Liver (tissue), 3 donors: ENCODE results near the gene TIE1.

Experiments
- ATF3 ChIP-seq: IDR thresholded peaks from 2 replicates; pipeline ENCODE4 v1.6.1; 2016; ENCODE audit warnings: antibody characterized with exemption
- CTCF ChIP-seq: fragments of 150-350 bp; IDR thresholded peaks from 2 replicates; pipeline ENCODE4 v1.5.1; 2017; ENCODE audit warnings: improper control_type of control experiment, low read depth, low read length; ENCODE audit not compliant: missing input control
- EGR1 ChIP-seq, 2 donors: IDR thresholded peaks; 2 replicates each; pipeline ENCODE4 v1.6.1; 2016 to 2018; ENCODE audit warnings: antibody characterized with exemption in 2 of 2, low read depth in 2 of 2
- GABPA ChIP-seq, 2 donors: IDR thresholded peaks in 1 of 2; conservative IDR thresholded peaks in 1 of 2; 2 replicates each; pipeline ENCODE4 v1.6.1; 2016; ENCODE audit warnings: antibody characterized with exemption in 2 of 2, mild to moderate bottlenecking in 1 of 2, moderate library complexity in 1 of 2
- MAX ChIP-seq: IDR thresholded peaks from 2 replicates; pipeline ENCODE4 v1.6.1; 2016; ENCODE audit warnings: antibody characterized with exemption
- REST ChIP-seq: IDR thresholded peaks from 2 replicates; pipeline ENCODE4 v1.6.1; 2016; ENCODE audit warnings: antibody characterized with exemption, mild to moderate bottlenecking
- SP1 ChIP-seq: IDR thresholded peaks from 2 replicates; pipeline ENCODE4 v1.6.1; 2018; ENCODE audit warnings: antibody characterized with exemption, mild to moderate bottlenecking
- TAF1 ChIP-seq: conservative IDR thresholded peaks from 2 replicates; pipeline ENCODE4 v1.6.1; 2016; ENCODE audit warnings: antibody characterized with exemption, mild to moderate bottlenecking
- donor health status: healthy.
- donor health status: healthy.

- TF ChIP-seq CTCF (no peak), MAX (no peak), EGR1 (IDR thresholded peaks at IDR 0.05; ENCODE audit: low read depth in 2 of 2) (no peak), SP1 (no peak), TAF1 (no peak), GABPA (IDR thresholded peaks at IDR 0.05 in 1 of 2, conservative IDR thresholded peaks at IDR 0.05 in 1 of 2) (no peak), ATF3 (no peak), REST (no peak)
Measured at GRCh38 chr1:43327549-43328292, 26.9 kb downstream of the TIE1 start.
